A673 (cell line): ENCODE measurements around the gene PDLIM1.

Source experiments
- CTCF ChIP-seq: fragments of 300-800, 200-600 bp; sonication (generic); conservative IDR thresholded peaks from 2 replicates; pipeline ENCODE4 v1.5.1; 2017; ENCODE audit warnings: low read depth, mild to moderate bottlenecking, antibody characterized with exemption, low read length, moderate library complexity, mixed read lengths
- EZH2 ChIP-seq: fragments of 200-600 bp; sonication (generic); IDR thresholded peaks from 2 replicates; pipeline ENCODE4 v1.6.1; 2017; ENCODE audit warnings: borderline replicate concordance, low read depth, mild to moderate bottlenecking, mixed read lengths, antibody characterized with exemption, low read length; ENCODE audit not compliant: poor library complexity, severe bottlenecking

DNA sequence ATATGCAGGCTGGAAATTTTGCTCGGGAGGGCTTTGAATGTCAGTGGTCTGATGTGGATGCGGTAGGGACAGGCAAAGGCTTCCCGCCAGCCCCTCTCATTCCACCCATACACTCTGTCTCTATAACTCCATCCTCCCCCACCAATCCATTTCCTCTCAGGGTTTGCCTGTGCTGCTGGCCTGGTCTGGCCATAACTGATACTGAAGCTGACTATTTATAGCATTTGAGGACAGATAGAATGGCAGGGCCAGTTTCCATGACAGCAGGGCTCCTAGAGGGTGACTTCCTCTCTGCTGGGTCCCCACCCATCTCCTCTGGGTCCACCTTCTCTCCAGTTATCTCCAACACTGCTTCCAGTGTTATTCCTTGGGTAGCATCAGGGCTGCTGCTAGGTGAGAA is 6.6 kb upstream of the PDLIM1 start:
- no peak for TF ChIP-seq CTCF
- no peak for TF ChIP-seq EZH2
